Activated B cell treated with CpG ODN at 0.5 μM for 24 hours (primary cell): ENCODE measurements around the gene SBDS. TPM values are rescaled to one million over a fixed set of nuclear protein-coding genes. Genes with fewer than 3 reads are reported as not detected.
"Not testable (repeated sequence)": the region's sequence is repeated elsewhere in the genome, so short reads cannot be mapped to it uniquely, and the experiment has no call there.

Source experiments
- ATAC-seq: fragments of 200-7000 bp; cut with Tn5 transposase; one replicate; pipeline ENCODE4 v1.10.0; 2021; ENCODE audit warnings: low read depth, mild to moderate bottlenecking, moderate library complexity
- CTCF ChIA-PET: fragments of 350-600 bp; sonication (Branson Sonifier 250); formaldehyde crosslinking; loops from one replicate; lab custom pipeline; 2021; ENCODE audit warnings: antibody characterized with exemption; lab: Charles Lee
- POLR2A ChIA-PET: fragments of 350-600 bp; sonication (Branson Sonifier 250); formaldehyde crosslinking; loops from one replicate; lab custom pipeline; 2021; ENCODE audit warnings: antibody characterized with exemption; lab: Charles Lee
- DNase-seq: peaks from one replicate; pipeline ENCODE4 v3.0.0; 2022
- H3K27ac Mint-ChIP-seq: one replicate; pipeline ENCODE4 v1.8.0; 2020; ENCODE audit warnings: mixed read lengths
- H3K27me3 Mint-ChIP-seq: one replicate; pipeline ENCODE4 v1.8.0; 2021; ENCODE audit warnings: mixed read lengths
- H3K36me3 Mint-ChIP-seq: one replicate; pipeline ENCODE4 v1.8.0; 2021; ENCODE audit warnings: low read depth, mixed read lengths
- H3K4me1 Mint-ChIP-seq: one replicate; pipeline ENCODE4 v1.8.0; 2021; ENCODE audit warnings: mixed read lengths
- H3K4me3 Mint-ChIP-seq: one replicate; pipeline ENCODE4 v1.8.0; 2020; ENCODE audit warnings: mild to moderate bottlenecking, mixed read lengths
- H3K9me3 Mint-ChIP-seq: one replicate; pipeline ENCODE4 v1.8.0; 2020; ENCODE audit warnings: mixed read lengths
- intact Hi-C: fragments of 100-400 bp; cut with micrococcal nuclease; formaldehyde crosslinking; loops from one replicate; pipeline ENCODE4 v1.15.1; 2024
- total RNA-seq: library from RNA; stranded (reverse); gene quantifications from 2 replicates; pipeline ENCODE4 v1.2.3, GENCODE V29; 2022
- TF ChIP-seq, protein P1 (sequence below): fragments of 200-600 bp; IDR thresholded peaks from one replicate; pipeline ENCODE4 v1.8.0; 2022; ENCODE audit warnings: antibody characterized with exemption, mild to moderate bottlenecking

The SBDS gene
- total RNA-seq, 1 donor from 2014 or later: 26.6 TPM

DNA sequence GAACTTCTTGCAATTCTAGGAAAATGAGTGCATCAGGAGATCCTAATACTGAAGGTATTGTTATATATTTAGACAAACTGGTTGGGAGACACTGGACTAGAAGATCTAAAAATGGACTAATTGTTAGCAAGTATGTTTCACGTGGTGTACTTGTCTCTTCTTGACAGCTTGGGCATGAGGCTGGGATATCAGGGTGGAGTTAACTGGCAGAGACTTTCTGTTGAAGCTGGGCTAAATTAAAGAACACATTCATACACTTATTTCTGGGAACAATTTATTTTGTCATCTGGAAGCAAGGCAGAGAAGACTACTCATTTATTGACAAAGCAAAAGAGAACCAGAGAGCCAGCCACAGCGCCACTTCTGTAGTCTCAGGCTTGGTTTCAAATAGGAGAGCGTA lies 27.1 kb upstream of the SBDS start:
- POLR2A ChIA-PET: no interaction called here
- H3K9me3 Mint-ChIP-seq: no peaks in the 10 kb centered on the region
- TF ChIP-seq, protein P1, sequence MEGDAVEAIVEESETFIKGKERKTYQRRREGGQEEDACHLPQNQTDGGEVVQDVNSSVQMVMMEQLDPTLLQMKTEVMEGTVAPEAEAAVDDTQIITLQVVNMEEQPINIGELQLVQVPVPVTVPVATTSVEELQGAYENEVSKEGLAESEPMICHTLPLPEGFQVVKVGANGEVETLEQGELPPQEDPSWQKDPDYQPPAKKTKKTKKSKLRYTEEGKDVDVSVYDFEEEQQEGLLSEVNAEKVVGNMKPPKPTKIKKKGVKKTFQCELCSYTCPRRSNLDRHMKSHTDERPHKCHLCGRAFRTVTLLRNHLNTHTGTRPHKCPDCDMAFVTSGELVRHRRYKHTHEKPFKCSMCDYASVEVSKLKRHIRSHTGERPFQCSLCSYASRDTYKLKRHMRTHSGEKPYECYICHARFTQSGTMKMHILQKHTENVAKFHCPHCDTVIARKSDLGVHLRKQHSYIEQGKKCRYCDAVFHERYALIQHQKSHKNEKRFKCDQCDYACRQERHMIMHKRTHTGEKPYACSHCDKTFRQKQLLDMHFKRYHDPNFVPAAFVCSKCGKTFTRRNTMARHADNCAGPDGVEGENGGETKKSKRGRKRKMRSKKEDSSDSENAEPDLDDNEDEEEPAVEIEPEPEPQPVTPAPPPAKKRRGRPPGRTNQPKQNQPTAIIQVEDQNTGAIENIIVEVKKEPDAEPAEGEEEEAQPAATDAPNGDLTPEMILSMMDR: no peak
- CTCF ChIA-PET: no interaction called here
- H3K27me3 Mint-ChIP-seq: no peaks in the 10 kb centered on the region
- no peak for DNase-seq
- H3K27ac Mint-ChIP-seq: no peak overlapping the region
- intact Hi-C loops: no loop called here
- H3K4me3 Mint-ChIP-seq: no peak overlapping the region
- no peak for ATAC-seq
- peaks cover 77% of the 10 kb centered on the region for H3K36me3 Mint-ChIP-seq
- no peaks in the 10 kb centered on the region for H3K4me1 Mint-ChIP-seq

DNA sequence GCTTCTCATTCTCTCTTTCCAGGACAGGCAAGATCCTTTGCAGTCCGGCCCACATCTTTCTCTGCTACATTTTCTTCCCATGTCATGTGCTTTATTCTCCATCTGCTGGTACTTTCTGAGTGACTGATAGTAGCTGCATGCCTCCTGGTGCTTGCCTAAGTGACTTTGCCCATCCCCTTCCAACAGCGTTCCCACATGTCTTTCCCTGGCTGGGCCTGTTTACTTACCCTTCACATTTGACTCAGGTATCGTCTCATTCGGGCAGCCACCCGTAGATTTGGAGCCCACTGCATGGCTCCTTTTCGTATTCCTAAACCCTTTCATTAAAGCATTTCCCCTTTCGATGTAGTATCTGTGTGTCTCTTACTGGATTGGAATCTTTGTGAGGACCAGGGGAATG lies 25.9 kb upstream of the SBDS start:
- Mint-ChIP-seq H3K4me1 (no peaks in the 10 kb centered on the region), H3K27me3 (no peaks in the 10 kb centered on the region), H3K9me3 (no peaks in the 10 kb centered on the region), H3K36me3 (peaks cover 78% of the 10 kb centered on the region), H3K27ac (no peak overlapping the region), H3K4me3 (no peak overlapping the region)
- no peak for ATAC-seq
- ChIA-PET CTCF (no interaction called here), POLR2A (no interaction called here)
- no peak for DNase-seq
- TF ChIP-seq, protein P1: no peak
- intact Hi-C loops: no loop called here

DNA sequence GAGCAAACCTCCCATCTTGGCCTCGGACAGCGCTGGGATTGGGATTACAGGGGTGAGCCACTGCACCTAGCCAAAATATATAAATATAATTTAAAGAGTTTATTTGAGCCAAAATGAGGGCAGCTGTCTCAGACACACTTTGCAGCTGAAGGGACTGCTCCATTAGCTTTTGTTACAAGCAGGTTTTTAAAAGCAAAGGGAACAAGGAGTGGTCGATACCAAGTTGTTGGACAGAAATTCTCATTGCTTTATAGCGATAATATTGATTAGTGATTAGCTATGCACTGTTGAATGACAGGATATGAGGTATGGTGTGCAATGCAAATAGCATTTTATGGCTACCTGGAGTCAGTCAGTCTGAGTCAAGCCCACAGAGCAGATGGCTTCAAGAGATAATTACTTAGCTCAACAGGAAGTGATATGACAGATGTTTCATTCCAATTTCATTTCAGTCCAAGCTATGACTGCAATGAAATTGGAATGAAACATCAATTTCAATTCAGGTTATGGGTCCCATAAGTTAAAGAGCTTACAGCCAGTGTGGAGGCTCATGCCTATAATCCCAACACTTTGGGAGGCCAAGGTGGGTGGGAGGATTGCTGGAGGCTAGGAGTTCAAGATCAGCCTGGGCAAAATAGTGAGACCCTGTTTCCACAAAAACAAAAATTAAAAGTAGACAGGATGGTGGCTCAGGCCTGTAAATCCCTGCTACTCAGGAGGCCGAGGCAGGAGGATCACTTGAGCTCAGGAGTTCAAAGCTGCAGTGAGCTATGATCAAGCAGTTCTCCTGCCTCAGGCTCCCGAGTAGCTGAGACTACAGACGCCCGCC lies 24.4 kb upstream of the SBDS start:
- ChIA-PET POLR2A (no interaction called here), CTCF (interaction anchor here (0.6 kb wide), 1 partner anchor 1398 kb away, joined by 4 read pairs; no protein-coding TSS in a partner anchor)
- no peaks in the 10 kb centered on the region for H3K27me3 Mint-ChIP-seq
- no peak overlapping the region for H3K27ac Mint-ChIP-seq
- intact Hi-C loops: no loop called here
- DNase-seq (no peak), ATAC-seq (no peak)
- H3K36me3 Mint-ChIP-seq: peaks cover 79% of the 10 kb centered on the region
- H3K4me1 Mint-ChIP-seq: no peaks in the 10 kb centered on the region
- no peak overlapping the region for H3K4me3 Mint-ChIP-seq
- TF ChIP-seq, protein P1: no peak
- H3K9me3 Mint-ChIP-seq: no peaks in the 10 kb centered on the region

DNA sequence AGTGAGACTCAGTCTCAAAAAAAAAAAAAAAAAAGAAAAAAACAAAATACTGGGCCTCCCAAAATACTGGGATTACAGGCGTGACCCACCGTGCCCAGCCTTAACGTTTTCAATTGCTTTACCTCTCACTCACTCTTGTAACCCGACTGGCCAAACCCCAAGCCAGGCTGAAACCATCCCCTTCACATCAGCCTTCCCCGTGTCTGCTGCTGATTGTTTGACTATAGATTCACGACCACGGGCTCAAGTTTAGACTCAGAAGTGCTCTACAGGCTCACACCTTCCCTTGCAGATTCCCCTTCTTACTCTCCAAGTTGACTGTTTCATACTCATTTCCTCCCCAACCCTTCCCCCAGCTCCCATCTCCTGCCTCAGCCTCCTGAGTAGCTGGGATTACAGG lies 23.6 kb upstream of the SBDS start:
- no peaks in the 10 kb centered on the region for H3K9me3 Mint-ChIP-seq
- CTCF ChIA-PET: no interaction called here
- H3K4me3 Mint-ChIP-seq: no peak overlapping the region
- peaks cover 81% of the 10 kb centered on the region for H3K36me3 Mint-ChIP-seq
- no peaks in the 10 kb centered on the region for H3K4me1 Mint-ChIP-seq
- H3K27ac Mint-ChIP-seq: no peak overlapping the region
- no peak for DNase-seq
- intact Hi-C loops: no loop called here
- POLR2A ChIA-PET: no interaction called here
- TF ChIP-seq, protein P1: no peak
- no peaks in the 10 kb centered on the region for H3K27me3 Mint-ChIP-seq
- ATAC-seq: no peak

DNA sequence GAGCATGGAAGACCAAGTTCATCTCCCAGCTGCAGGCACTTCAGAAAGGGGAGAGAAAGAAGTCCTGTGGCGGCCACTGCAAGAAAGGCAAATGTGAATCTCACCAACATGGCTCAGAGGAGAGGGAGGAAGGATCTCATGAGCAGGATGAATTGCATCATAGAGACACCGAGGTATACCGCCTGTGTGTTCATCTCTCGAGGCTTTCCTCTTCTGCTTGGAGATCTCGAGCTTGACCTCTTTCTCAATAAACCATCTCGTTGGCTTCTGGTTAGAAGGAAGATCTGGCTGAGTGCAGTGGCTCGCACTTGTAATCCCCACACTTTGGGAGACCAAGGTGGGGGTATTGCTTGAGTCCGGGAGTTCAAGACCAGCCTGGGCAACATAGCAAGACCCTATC lies 22.6 kb upstream of the SBDS start:
- H3K36me3 Mint-ChIP-seq: peaks cover 80% of the 10 kb centered on the region
- H3K4me3 Mint-ChIP-seq, POLR2A ChIA-PET, DNase-seq, H3K27ac Mint-ChIP-seq, ATAC-seq, H3K27me3 Mint-ChIP-seq, intact Hi-C loops, H3K4me1 Mint-ChIP-seq, CTCF ChIA-PET, H3K9me3 Mint-ChIP-seq: not testable (repeated sequence)

DNA sequence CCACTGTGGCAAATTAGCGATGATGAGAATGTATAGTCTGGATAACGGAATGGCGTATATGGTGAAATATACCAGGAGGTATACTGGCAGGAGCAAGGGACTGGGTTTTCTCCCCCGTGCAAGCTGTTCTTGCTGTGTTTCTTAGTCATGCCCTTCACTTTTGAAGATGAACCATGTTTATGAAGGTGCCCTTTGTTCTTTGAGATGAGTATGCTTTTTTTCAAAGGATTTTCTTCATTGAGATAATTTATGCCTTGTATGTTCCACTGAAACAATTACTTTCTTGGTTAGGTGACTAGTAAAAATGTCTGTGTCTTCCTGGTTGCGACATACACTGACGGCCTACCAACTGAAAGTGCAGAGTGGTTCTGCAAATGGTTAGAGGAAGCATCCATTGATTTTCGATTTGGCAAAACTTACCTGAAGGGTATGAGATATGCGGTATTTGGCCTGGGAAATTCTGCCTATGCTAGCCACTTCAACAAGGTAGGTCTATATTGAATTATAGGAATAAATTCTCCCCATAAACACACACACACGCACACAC lies 18.8 kb upstream of the SBDS start:
- H3K9me3 Mint-ChIP-seq, ATAC-seq, intact Hi-C loops, H3K27me3 Mint-ChIP-seq, H3K27ac Mint-ChIP-seq, POLR2A ChIA-PET, H3K4me3 Mint-ChIP-seq, CTCF ChIA-PET, H3K4me1 Mint-ChIP-seq, DNase-seq: not testable (repeated sequence)
- H3K36me3 Mint-ChIP-seq: peaks cover 78% of the 10 kb centered on the region

DNA sequence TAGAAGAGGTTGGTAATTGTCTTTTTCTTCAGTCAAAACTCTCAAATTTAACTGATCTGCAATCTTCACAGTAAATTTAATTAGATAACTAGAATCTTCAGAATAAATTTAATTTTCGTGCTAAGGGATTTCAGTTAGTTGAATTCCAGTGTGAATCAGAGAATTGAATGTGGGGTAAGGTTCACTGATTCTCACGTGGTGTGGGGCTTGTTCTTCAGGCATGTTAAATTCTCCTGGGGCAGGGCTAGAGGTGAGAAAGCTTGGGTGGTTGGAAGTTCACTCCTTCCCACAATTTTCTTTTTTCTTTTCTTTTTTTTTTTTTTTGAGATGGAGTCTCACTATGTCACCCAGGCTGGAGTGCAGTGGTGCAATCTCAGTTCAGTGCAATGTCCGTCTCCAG lies 14.3 kb upstream of the SBDS start:
- intact Hi-C loops, DNase-seq: not testable (repeated sequence)

More for the DNA sequence above, 14.3 kb upstream of the SBDS start:
- H3K27ac Mint-ChIP-seq, ATAC-seq, H3K9me3 Mint-ChIP-seq, H3K27me3 Mint-ChIP-seq, CTCF ChIA-PET, H3K4me1 Mint-ChIP-seq, H3K4me3 Mint-ChIP-seq: not testable (repeated sequence)
- POLR2A ChIA-PET: interaction anchor here (0.7 kb wide), 1 partner anchor 451 kb away, joined by 3 read pairs; no protein-coding TSS in a partner anchor
- peaks cover 86% of the 10 kb centered on the region for H3K36me3 Mint-ChIP-seq
